Ascending aorta (tissue), 2 donors: Measurements from ENCODE around the gene B3GNT3. TPM values are rescaled to one million over a fixed set of nuclear protein-coding genes. Genes with fewer than 3 reads are reported as not detected.
"Not testable (repeated sequence)": the region's sequence is repeated elsewhere in the genome, so short reads cannot be mapped to it uniquely, and the experiment has no call there.

Experiments used
- DNase-seq, 2 donors: peaks; one replicate each; pipeline ENCODE4 v3.0.0-alpha.2; 2019; ENCODE audit warnings: low spot score in 2 of 2
- H3K27ac ChIP-seq, 2 donors: fragments of 200-600 bp; sonication (generic); one replicate each; pipeline ENCODE4 v1.5.1; 2016 to 2017; ENCODE audit warnings: mild to moderate bottlenecking in 1 of 2
- H3K27me3 ChIP-seq: fragments of 200-600 bp; sonication (generic); one replicate; pipeline ENCODE4 v1.5.1; 2017
- H3K36me3 ChIP-seq, 2 donors: fragments of 200-600 bp; sonication (generic); one replicate each; pipeline ENCODE4 v1.5.1; 2016
- H3K4me1 ChIP-seq, 2 donors: fragments of 200-600 bp; sonication (generic); one replicate each; pipeline ENCODE4 v1.5.1; 2016 to 2017; ENCODE audit warnings: mild to moderate bottlenecking in 1 of 2
- H3K4me3 ChIP-seq, 2 donors: fragments of 200-600 bp; sonication (generic); one replicate each; pipeline ENCODE4 v1.5.1; 2016 to 2017; ENCODE audit warnings: mild to moderate bottlenecking in 1 of 2
- H3K9me3 ChIP-seq, 2 donors: fragments of 200-600 bp; sonication (generic); one replicate each; pipeline ENCODE4 v1.5.1; 2016
- CTCF ChIP-seq, 3 experiments: fragments of 200-600 bp in 2 of 3; fragments of 450-650 bp in 1 of 3; sonication (generic) in 2 of 3; IDR thresholded peaks; one replicate each; pipeline ENCODE4 v1.5.1; 2016 to 2019; ENCODE audit warnings: antibody characterized with exemption in 3 of 3, mild to moderate bottlenecking in 1 of 3, moderate library complexity in 1 of 3
- intact Hi-C: fragments of 100-400 bp; cut with DNase I; formaldehyde crosslinking; loops from one replicate; pipeline ENCODE4 v1.15.1; 2023
- total RNA-seq: library from RNA; depleted of rRNA; stranded (reverse); fragments of >200 nt; gene quantifications from one replicate; pipeline ENCODE4 v1.1.0, GENCODE V29; 2016

The B3GNT3 gene
- total RNA-seq, 1 donor from 2014 or later: 0.64 TPM

DNA sequence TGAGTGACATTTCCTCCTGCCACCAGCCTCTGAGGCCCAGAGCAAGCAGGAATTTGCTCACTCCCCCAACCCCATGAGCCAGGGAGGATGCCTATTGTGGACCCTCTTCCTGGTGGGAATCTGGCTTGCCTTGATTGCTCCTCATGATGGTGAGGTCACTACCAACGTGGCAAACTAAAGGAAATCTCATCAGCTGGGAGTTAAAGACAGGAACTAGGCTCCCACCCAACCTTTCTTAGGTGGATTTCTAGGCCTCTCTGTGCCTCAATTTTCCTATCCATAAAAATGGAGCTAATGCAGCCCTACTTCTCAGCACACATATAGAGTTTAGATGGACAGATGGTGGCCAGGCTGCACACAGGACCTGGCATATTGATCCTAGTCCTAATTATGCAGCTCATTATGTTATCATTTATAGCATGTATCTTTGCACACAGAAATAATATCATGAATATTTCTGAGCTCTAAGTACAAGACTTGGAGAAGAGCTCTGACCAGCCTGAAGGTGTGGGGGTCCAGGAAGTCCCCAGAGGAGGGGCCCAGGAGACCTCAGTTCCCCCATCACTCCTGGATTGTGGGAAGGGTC lies 2.0 kb downstream of the B3GNT3 start:
- no peak for TF ChIP-seq CTCF (IDR thresholded peaks at IDR 0.05)
- Histone ChIP-seq H3K27ac (no peak overlapping the region), H3K27me3 (no peaks in the 10 kb centered on the region), H3K4me3 (no peak overlapping the region), H3K9me3 (no peaks in the 10 kb centered on the region), H3K4me1 (no peaks in the 10 kb centered on the region), H3K36me3 (no peaks in the 10 kb centered on the region)
- DNase-seq: no peak
- intact Hi-C loops: no loop called here

GRCh38 chr19:17797424-17798201 lies 2.7 kb downstream of the B3GNT3 start:
- H3K27me3 ChIP-seq: no peaks in the 10 kb centered on the region
- no peak for DNase-seq
- no peak overlapping the region for H3K27ac ChIP-seq
- no peak for TF ChIP-seq CTCF (IDR thresholded peaks at IDR 0.05)
- H3K4me1 ChIP-seq: no peaks in the 10 kb centered on the region
- intact Hi-C loops: no loop called here
- H3K4me3 ChIP-seq: no peak overlapping the region
- no peaks in the 10 kb centered on the region for H3K36me3 ChIP-seq
- H3K9me3 ChIP-seq: no peaks in the 10 kb centered on the region

GRCh38 chr19:17798599-17798998 lies 3.7 kb downstream of the B3GNT3 start:
- H3K27ac ChIP-seq, intact Hi-C loops, DNase-seq, H3K9me3 ChIP-seq, H3K36me3 ChIP-seq, H3K4me3 ChIP-seq, H3K27me3 ChIP-seq, H3K4me1 ChIP-seq: not testable (repeated sequence)

DNA sequence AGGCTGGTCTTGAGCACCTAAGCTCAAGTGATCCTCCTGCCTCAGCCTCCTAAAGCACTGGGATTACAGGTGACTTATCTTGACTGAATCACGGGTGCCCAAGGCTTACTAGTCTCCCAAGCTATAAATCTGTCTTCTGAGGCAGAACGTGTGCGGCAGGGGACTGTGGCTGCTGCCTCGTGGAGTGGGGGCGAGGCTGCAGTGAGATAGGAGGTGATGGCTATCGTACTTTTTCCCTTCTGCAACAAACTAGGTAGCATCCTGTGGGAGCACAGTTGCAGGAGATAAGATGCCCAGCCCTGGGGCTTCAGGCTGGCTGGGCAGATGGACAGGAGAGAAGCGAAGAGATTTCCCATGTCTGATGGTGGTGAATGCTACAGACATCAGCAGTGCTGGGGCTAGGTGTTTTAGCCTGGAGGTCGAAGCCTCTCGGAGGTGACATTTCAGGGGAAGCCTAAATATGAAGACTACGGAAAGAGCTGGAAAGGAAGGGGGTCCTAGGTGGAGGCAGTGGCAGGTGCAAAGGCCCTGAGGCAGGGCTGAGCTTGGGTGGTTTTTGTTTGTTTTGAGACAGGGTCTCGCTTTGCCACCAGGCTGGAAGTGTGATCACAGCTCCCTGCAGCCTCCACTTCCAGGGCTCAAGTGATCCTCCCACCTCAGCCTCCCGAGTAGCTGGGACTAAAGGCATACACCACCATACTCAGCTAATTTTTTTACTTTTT lies 7.4 kb downstream of the B3GNT3 start:
- Histone ChIP-seq H3K36me3 (no peaks in the 10 kb centered on the region), H3K9me3 (no peaks in the 10 kb centered on the region), H3K27ac (no peak overlapping the region), H3K4me3 (no peak overlapping the region), H3K27me3 (no peaks in the 10 kb centered on the region), H3K4me1 (no peaks in the 10 kb centered on the region)
- no peak for TF ChIP-seq CTCF (IDR thresholded peaks at IDR 0.05)
- no peak for DNase-seq
- intact Hi-C loops: no loop called here

GRCh38 chr19:17803264-17803896 lies 8.4 kb downstream of the B3GNT3 start:
- no peaks in the 10 kb centered on the region for H3K36me3 ChIP-seq
- no peak overlapping the region for H3K4me3 ChIP-seq
- no peaks in the 10 kb centered on the region for H3K9me3 ChIP-seq
- DNase-seq: no peak
- H3K4me1 ChIP-seq: no peaks in the 10 kb centered on the region
- no peaks in the 10 kb centered on the region for H3K27me3 ChIP-seq
- TF ChIP-seq CTCF (IDR thresholded peaks at IDR 0.05): no peak
- no peak overlapping the region for H3K27ac ChIP-seq
- intact Hi-C loops: no loop called here

- no peaks in the 10 kb centered on the region for H3K27me3 ChIP-seq
- no peak overlapping the region for H3K4me3 ChIP-seq
- no peak overlapping the region for H3K27ac ChIP-seq
- no peak for TF ChIP-seq CTCF (IDR thresholded peaks at IDR 0.05)
- DNase-seq: no peak
- H3K4me1 ChIP-seq: no peaks in the 10 kb centered on the region
- no peaks in the 10 kb centered on the region for H3K36me3 ChIP-seq
- intact Hi-C loops: no loop called here
- no peaks in the 10 kb centered on the region for H3K9me3 ChIP-seq
These were observed 10.5 kb downstream of the B3GNT3 start for GRCh38 chr19:17805427-17805826.
